ENCODE measurements around the gene HOXA2.

DNA sequence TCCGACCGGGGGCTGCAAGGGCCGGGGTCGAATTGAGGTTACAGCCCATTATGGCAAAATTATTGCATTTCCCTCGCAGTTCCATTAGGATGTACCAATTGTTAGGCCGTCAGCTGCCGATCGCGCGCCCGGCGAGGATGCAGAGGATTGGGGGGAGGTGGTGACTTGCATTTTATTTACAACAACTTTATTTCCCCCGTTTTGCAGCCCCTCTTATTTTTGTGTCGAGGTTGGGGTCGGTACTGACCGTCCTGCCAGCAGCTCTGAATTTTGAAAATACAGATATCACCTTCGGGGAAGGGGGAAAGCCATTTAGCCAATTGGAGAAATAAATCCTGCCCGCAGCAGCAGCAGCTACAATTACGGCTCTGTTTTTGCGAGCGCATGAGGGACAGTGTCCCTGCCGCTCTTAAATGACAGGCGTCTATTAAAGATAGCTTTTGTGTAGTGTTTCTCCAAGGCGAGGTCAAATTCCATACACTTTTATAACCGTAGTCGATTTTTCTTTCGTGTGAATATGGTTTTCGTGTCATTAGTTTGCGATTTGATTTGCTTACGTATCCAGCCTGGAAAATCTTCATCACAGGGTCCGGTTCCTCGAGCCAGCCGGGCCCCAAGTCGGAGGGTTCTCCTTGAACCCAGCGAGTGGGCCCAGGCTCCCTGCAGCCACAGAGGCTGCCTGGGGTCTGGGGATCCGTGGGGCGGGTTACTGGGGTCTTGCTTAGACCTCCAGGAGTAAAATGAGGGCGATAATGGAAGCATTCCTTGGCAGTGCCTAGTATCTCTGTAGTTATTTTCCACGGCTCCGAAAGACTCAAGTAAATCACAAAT lies 41.7 kb upstream of the HOXA2 start:
- TF ChIP-seq GATA2 (IDR thresholded peaks at IDR 0.05; ENCODE audit: low read depth, low read length) (no peak), GATA3 (IDR thresholded peaks at IDR 0.05; ENCODE audit: low read depth, low read length) (no peak)
